Measurements from ENCODE around the gene PPFIBP2.

- TF ChIP-seq CTCF (conservative IDR thresholded peaks at IDR 0.05), result no peak
- TF ChIP-seq EZH2 (IDR thresholded peaks at IDR 0.05; ENCODE audit: low read depth), result no peak
These were observed 95.2 kb downstream of the PPFIBP2 start for GRCh38 chr11:7609015-7609414.
